ENCODE measurements around the gene CYREN.

DNA sequence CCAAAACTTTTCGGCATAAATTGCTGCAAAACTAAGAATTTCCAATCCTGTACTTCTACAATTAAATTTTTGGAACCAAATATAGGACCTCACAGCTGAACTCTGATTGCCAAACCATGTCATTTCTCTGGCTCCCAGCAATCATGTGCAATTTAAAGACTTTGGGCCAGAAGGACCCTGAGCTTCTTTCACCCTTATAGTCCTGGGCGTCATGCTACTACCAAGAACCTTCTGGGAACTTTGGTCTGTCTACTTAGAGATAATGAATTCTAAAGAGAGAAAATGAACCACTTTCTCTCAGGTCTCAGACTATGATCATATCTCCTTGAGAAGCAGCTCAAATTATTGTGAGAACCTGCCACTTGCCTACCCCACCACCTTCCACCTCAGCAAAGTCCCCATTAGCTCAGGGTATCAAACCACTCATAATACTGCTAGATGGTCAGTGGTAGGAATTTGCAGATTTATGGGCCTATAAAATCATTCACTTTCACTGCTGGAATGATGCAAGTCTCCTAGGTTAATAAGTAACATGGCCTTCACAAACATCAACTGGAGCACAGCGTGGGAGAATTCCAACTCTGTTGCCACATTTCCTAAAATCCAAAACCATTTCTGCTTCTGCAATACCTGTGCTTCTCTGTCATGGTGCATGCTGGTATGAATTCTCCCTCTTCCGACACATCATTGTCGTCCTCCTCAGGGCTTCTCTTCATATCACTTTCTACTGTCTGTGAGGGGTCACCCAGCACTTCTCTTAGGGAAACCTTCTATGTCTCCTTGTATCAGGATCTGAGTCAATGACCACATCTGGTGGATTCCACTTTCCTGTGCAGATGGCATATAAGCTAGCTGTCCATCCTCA is 47.4 kb upstream of the CYREN start:
- TF ChIP-seq, protein P1, sequence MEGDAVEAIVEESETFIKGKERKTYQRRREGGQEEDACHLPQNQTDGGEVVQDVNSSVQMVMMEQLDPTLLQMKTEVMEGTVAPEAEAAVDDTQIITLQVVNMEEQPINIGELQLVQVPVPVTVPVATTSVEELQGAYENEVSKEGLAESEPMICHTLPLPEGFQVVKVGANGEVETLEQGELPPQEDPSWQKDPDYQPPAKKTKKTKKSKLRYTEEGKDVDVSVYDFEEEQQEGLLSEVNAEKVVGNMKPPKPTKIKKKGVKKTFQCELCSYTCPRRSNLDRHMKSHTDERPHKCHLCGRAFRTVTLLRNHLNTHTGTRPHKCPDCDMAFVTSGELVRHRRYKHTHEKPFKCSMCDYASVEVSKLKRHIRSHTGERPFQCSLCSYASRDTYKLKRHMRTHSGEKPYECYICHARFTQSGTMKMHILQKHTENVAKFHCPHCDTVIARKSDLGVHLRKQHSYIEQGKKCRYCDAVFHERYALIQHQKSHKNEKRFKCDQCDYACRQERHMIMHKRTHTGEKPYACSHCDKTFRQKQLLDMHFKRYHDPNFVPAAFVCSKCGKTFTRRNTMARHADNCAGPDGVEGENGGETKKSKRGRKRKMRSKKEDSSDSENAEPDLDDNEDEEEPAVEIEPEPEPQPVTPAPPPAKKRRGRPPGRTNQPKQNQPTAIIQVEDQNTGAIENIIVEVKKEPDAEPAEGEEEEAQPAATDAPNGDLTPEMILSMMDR (conservative IDR thresholded peaks at IDR 0.05 in 1 of 2, IDR thresholded peaks at IDR 0.05 in 1 of 2; ENCODE audit: low read depth in 1 of 2, low read length in 2 of 2), result no peak
- TF ChIP-seq EZH2 (IDR thresholded peaks at IDR 0.05; ENCODE audit: low read length, missing control alignments), result no peak
